ENCODE data around the gene CABLES2. TPM values are rescaled to one million over a fixed set of nuclear protein-coding genes. Genes with fewer than 3 reads are reported as not detected.

CABLES2 gene
- polyA plus RNA-seq, 2 of the 4 experiments (the other 2 are of a cell fraction): 3.9 to 7.7 TPM

- Histone ChIP-seq H3K4me3 (peak overlapping the region; percentile 41), H3K4me2 (peak overlapping the region; percentile 91), H3K27ac (peak overlapping the region; percentile 97 to 99), H3K4me1 (peaks cover 98% of the 10 kb centered on the region), H3K9me3 (no peaks in the 10 kb centered on the region)
- no CpG with 5 or more reads among the region's 16 CpGs for WGBS (ENCODE audit: missing lambda C conversion rate)
- DNase-seq (ENCODE audit: low read depth in 1 of 2, low spot score in 1 of 2) (no peak), FAIRE-seq (no peak), ATAC-seq (peak; percentile 3 to 16)
- ChIA-PET POLR2A (interaction anchor here (0.8 to 4.9 kb wide), 4 partner anchors 8 to 57 kb away, joined by 3 to 61 read pairs (median 8); partner anchors contain the start of gene LAMA5), CTCF (interaction anchor here (0.6 to 5.5 kb wide), 8 partner anchors 8 to 230 kb away, joined by 3 to 94 read pairs (median 7); partner anchors contain the start of gene LAMA5)
- no peak for TF ChIP-seq RNF2 (IDR thresholded peaks at IDR 0.05; ENCODE audit: borderline replicate concordance, low read depth)
- peak; percentile 21; the same call in 1 of the 2 replicates for TF ChIP-seq RARB (CRISPR knock-in tag; IDR thresholded peaks at IDR 0.05)
- no peak for TF ChIP-seq PBX3 (IDR thresholded peaks at IDR 0.05)
- TF ChIP-seq CBX8 (IDR thresholded peaks at IDR 0.05): no peak
- TF ChIP-seq ZC3H11A (IDR thresholded peaks at IDR 0.05): no peak
- TF ChIP-seq CBX2 (IDR thresholded peaks at IDR 0.05; ENCODE audit: borderline replicate concordance, low read depth): no peak
- TF ChIP-seq KDM5A (IDR thresholded peaks at IDR 0.05): no peak
- no peak for TF ChIP-seq SREBF2 (IDR thresholded peaks at IDR 0.05)
- TF ChIP-seq NFE2L2 (conservative IDR thresholded peaks at IDR 0.05; ENCODE audit: low read length): no peak
- no peak for TF ChIP-seq EP300 (IDR thresholded peaks at IDR 0.05)
- TF ChIP-seq ZNF302 (CRISPR knock-in tag; IDR thresholded peaks at IDR 0.05): no peak
- no peak for TF ChIP-seq GATA3 (IDR thresholded peaks at IDR 0.05; ENCODE audit: borderline replicate concordance)
- peak; percentile 15 for TF ChIP-seq POLR2A (IDR thresholded peaks at IDR 0.05; ENCODE audit: low read length)
- TF ChIP-seq, protein P1, sequence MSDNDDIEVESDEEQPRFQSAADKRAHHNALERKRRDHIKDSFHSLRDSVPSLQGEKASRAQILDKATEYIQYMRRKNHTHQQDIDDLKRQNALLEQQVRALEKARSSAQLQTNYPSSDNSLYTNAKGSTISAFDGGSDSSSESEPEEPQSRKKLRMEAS (IDR thresholded peaks at IDR 0.05): no peak; the same call in none of the 2 replicates
- no peak for TF ChIP-seq ZSCAN20 (CRISPR knock-in tag; IDR thresholded peaks at IDR 0.05)
- TF ChIP-seq, protein P2, sequence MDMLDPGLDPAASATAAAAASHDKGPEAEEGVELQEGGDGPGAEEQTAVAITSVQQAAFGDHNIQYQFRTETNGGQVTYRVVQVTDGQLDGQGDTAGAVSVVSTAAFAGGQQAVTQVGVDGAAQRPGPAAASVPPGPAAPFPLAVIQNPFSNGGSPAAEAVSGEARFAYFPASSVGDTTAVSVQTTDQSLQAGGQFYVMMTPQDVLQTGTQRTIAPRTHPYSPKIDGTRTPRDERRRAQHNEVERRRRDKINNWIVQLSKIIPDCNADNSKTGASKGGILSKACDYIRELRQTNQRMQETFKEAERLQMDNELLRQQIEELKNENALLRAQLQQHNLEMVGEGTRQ (IDR thresholded peaks at IDR 0.05): no peak
- TF ChIP-seq BHLHE40 (IDR thresholded peaks at IDR 0.05; ENCODE audit: low read depth, low read length): no peak
- TF ChIP-seq RAD21 (conservative IDR thresholded peaks at IDR 0.05 in 1 of 2, IDR thresholded peaks at IDR 0.05 in 1 of 2): no peak
- no peak for TF ChIP-seq RFX5 (IDR thresholded peaks at IDR 0.05)
- TF ChIP-seq FOXS1 (CRISPR knock-in tag; IDR thresholded peaks at IDR 0.05): no peak; the same call in 1 of the 2 replicates
- TF ChIP-seq NPAS2 (CRISPR knock-in tag; IDR thresholded peaks at IDR 0.05; ENCODE audit: borderline replicate concordance): no peak
- no peak for TF ChIP-seq HDAC2 (IDR thresholded peaks at IDR 0.05)
- no peak for TF ChIP-seq CHD4 (IDR thresholded peaks at IDR 0.05; ENCODE audit: borderline replicate concordance)
- no peak for TF ChIP-seq REST (IDR thresholded peaks at IDR 0.05)
- TF ChIP-seq, protein P3, sequence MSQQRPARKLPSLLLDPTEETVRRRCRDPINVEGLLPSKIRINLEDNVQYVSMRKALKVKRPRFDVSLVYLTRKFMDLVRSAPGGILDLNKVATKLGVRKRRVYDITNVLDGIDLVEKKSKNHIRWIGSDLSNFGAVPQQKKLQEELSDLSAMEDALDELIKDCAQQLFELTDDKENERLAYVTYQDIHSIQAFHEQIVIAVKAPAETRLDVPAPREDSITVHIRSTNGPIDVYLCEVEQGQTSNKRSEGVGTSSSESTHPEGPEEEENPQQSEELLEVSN (IDR thresholded peaks at IDR 0.05; ENCODE audit: borderline replicate concordance, low read depth): no peak
- TF ChIP-seq RCOR1 (IDR thresholded peaks at IDR 0.05; ENCODE audit: low read depth, low read length): no peak
- TF ChIP-seq BCL3 (IDR thresholded peaks at IDR 0.05): no peak
- no peak for TF ChIP-seq HES2 (IDR thresholded peaks at IDR 0.05)
- TF ChIP-seq, protein P4, sequence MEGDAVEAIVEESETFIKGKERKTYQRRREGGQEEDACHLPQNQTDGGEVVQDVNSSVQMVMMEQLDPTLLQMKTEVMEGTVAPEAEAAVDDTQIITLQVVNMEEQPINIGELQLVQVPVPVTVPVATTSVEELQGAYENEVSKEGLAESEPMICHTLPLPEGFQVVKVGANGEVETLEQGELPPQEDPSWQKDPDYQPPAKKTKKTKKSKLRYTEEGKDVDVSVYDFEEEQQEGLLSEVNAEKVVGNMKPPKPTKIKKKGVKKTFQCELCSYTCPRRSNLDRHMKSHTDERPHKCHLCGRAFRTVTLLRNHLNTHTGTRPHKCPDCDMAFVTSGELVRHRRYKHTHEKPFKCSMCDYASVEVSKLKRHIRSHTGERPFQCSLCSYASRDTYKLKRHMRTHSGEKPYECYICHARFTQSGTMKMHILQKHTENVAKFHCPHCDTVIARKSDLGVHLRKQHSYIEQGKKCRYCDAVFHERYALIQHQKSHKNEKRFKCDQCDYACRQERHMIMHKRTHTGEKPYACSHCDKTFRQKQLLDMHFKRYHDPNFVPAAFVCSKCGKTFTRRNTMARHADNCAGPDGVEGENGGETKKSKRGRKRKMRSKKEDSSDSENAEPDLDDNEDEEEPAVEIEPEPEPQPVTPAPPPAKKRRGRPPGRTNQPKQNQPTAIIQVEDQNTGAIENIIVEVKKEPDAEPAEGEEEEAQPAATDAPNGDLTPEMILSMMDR (IDR thresholded peaks at IDR 0.05): no peak
- no peak for TF ChIP-seq KDM1A (IDR thresholded peaks at IDR 0.05; ENCODE audit: low read depth)
- TF ChIP-seq JUNB (IDR thresholded peaks at IDR 0.05): no peak
- no peak for TF ChIP-seq FOSL2 (IDR thresholded peaks at IDR 0.05)
- TF ChIP-seq FOSL2 (CRISPR knock-in tag; IDR thresholded peaks at IDR 0.05): no peak
- TF ChIP-seq FOSB (CRISPR knock-in tag; IDR thresholded peaks at IDR 0.05): no peak
Measured at GRCh38 chr20:62359043-62359490, 48.0 kb downstream of the CABLES2 start.
